GM10248 (cell line): ENCODE measurements around the gene NLE1.
"Not testable (repeated sequence)": the region's sequence is repeated elsewhere in the genome, so short reads cannot be mapped to it uniquely, and the experiment has no call there.

Experiments used
- CTCF ChIA-PET: fragments of 300-600 bp; sonication (Branson Sonifier 250); formaldehyde crosslinking; extraction: SDS; loops from one replicate; lab custom pipeline; 2021; ENCODE audit warnings: antibody characterized with exemption; lab: Yijun Ruan, JAX
- POLR2A ChIA-PET: fragments of 350-650 bp; sonication (Branson Sonifier 250); formaldehyde crosslinking; extraction: SDS; loops from one replicate; lab custom pipeline; 2020; ENCODE audit warnings: antibody characterized with exemption; lab: Yijun Ruan, JAX
- DNase-seq: peaks from one replicate; pipeline ENCODE4 v3.0.0; 2012; ENCODE audit errors: extremely low spot score
- CTCF ChIP-seq: IDR thresholded peaks from 2 replicates; pipeline ENCODE4 v1.5.1; 2012; ENCODE audit warnings: mild to moderate bottlenecking, low read depth; ENCODE audit errors: extremely low read depth, missing control alignments, control extremely low read depth

The NLE1 gene

GRCh38 chr17:35184274-35184673, 42.2 kb upstream of the NLE1 start:
- ChIA-PET CTCF (interaction anchor here (0.8 to 1.5 kb wide), 3 partner anchors 9 to 129 kb away, joined by 3 to 4 read pairs (median 4); no protein-coding TSS in a partner anchor), POLR2A (no interaction called here)
- no peak for DNase-seq
- no peak for TF ChIP-seq CTCF

GRCh38 chr17:35183332-35183731, 41.2 kb upstream of the NLE1 start:
- no peak for DNase-seq
- TF ChIP-seq CTCF = no peak
- ChIA-PET CTCF (interaction anchor here (0.8 to 1.5 kb wide), 4 partner anchors 8 to 130 kb away, joined by 3 to 4 read pairs (median 4); no protein-coding TSS in a partner anchor), POLR2A (no interaction called here)

- CTCF ChIA-PET = interaction anchor here (1.3 kb wide), 1 partner anchor 355 kb away, joined by 3 read pairs; no protein-coding TSS in a partner anchor
- DNase-seq, POLR2A ChIA-PET: not testable (repeated sequence)
Observed at GRCh38 chr17:35179379-35179778, 37.3 kb upstream of the NLE1 start.

- ChIA-PET CTCF (no interaction called here), POLR2A (no interaction called here)
- DNase-seq = no peak
- no peak for TF ChIP-seq CTCF
Observed at GRCh38 chr17:35176897-35177296, 34.8 kb upstream of the NLE1 start.

GRCh38 chr17:35175638-35176415, 33.7 kb upstream of the NLE1 start:
- DNase-seq = no peak
- ChIA-PET CTCF (interaction anchor here (1.2 kb wide), 1 partner anchor 8 kb away, joined by 4 read pairs; no protein-coding TSS in a partner anchor), POLR2A (no interaction called here)
- no peak for TF ChIP-seq CTCF

- TF ChIP-seq CTCF = no peak
- POLR2A ChIA-PET = no interaction called here
- DNase-seq = no peak
- CTCF ChIA-PET = interaction anchor here (1.2 to 1.4 kb wide), 2 partner anchors 9 to 359 kb away, joined by 4 read pairs; no protein-coding TSS in a partner anchor
Observed at GRCh38 chr17:35174835-35175334, 32.8 kb upstream of the NLE1 start.

GRCh38 chr17:35172321-35172720, 30.2 kb upstream of the NLE1 start:
- DNase-seq, POLR2A ChIA-PET: not testable (repeated sequence)
- CTCF ChIA-PET = interaction anchor here (1.1 to 1.5 kb wide), 2 partner anchors 10 to 362 kb away, joined by 3 to 8 read pairs; no protein-coding TSS in a partner anchor
